Hematopoietic multipotent progenitor cell treated with erythropoietin and hydrocortisone succinate and interleukin-3 and kit ligand, for 8 days (in vitro differentiated cells): ENCODE results near the gene DUSP1.

Experiments
- DNase-seq: peaks from one replicate; pipeline ENCODE4 v3.0.0-alpha.2; 2015

The DUSP1 gene

GRCh38 chr5:172777881-172778814 lies 7.2 kb upstream of the DUSP1 start:
- peak; percentile 64 for DNase-seq

GRCh38 chr5:172776235-172776594 lies 5.2 kb upstream of the DUSP1 start:
- peak; percentile 54 for DNase-seq

GRCh38 chr5:172775326-172776234 lies 4.6 kb upstream of the DUSP1 start:
- peak; percentile 75 for DNase-seq

- no peak for DNase-seq
These were observed 3.7 kb upstream of the DUSP1 start for GRCh38 chr5:172774561-172775315.

- peak; percentile 43 for DNase-seq
These were observed 2.8 kb upstream of the DUSP1 start for GRCh38 chr5:172773481-172774469.

GRCh38 chr5:172772112-172772906 lies 1.3 kb upstream of the DUSP1 start:
- peak; percentile 97 for DNase-seq

GRCh38 chr5:172771439-172772111 lies 580 bp upstream of the DUSP1 start:
- DNase-seq, result peak; percentile 59

GRCh38 chr5:172770374-172770674 lies 671 bp downstream of the DUSP1 start:
- no peak for DNase-seq

- no peak for DNase-seq
These were observed 1.2 kb downstream of the DUSP1 start for GRCh38 chr5:172769616-172770373.

DNA sequence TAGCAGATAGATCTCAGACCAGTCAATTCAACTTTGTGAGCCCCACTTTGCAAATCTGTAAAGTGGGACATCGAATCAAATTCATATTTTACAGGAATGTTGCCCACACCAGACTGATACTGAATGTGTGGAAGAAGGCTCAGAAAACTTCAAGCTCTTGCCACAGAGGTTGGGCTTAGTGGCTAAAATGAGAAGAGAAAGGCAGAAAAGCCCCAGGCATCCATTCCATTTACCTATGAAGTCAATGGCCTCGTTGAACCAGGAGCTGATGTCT lies 1.7 kb downstream of the DUSP1 start:
- no peak for DNase-seq

- no peak for DNase-seq
These were observed 2.2 kb downstream of the DUSP1 start for GRCh38 chr5:172768573-172769341.

DNA sequence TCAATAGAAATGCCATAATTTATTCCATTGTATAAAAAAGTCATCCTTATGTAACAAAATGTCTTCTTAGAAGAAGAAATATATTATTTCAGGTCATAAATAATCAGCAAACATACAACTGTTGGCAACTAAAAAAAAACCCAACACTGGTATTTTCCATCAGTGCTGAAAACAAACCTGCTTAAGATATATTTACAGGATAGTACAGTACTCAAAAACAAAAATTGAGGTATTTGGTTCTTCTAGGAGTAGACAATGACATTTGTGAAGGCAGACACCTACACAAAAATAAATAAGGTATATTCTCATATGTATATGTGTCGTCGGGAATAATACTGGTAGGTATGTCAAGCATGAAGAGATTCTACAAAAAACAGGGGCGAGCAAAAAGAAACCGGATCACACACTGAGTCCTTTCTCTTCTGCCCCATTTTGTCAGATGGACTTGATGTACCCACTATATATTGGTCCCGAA lies 2.9 kb downstream of the DUSP1 start:
- no peak for DNase-seq

- DNase-seq, result no peak
These were observed 4.5 kb downstream of the DUSP1 start for GRCh38 chr5:172766287-172767108.

DNA sequence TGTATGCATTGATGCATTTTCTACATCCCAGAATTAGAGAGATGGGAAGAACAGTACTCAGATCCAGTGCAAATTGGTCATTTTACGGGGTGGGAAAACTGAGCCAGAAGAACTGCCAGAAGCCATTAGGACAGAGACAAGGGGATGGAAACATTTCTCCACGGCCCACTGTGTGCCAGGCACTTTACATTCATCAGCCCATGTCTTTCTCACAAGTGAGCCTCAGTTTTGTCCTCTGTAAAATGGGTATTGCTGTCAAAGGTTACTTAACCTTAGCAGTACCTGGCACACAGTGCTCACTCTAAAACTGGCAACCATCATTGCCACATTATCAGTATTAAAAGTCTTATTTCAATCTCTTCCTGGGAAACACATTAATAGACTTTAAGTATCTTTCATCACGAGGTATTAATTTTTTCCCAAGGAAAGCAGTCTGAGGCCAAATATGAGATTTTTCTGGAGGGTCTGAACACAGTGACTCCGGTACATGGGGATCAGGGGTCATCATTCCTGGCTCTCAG lies 5.2 kb downstream of the DUSP1 start:
- DNase-seq, result no peak

GRCh38 chr5:172764861-172765765 lies 5.9 kb downstream of the DUSP1 start:
- DNase-seq, result peak; percentile 92

GRCh38 chr5:172763120-172763464 lies 7.9 kb downstream of the DUSP1 start:
- no peak for DNase-seq
